ENCODE data around the gene AWAT2. TPM values are rescaled to one million over a fixed set of nuclear protein-coding genes. Genes with fewer than 3 reads are reported as not detected.

AWAT2 gene
- polyA plus RNA-seq, 3 donors = not detected

DNA sequence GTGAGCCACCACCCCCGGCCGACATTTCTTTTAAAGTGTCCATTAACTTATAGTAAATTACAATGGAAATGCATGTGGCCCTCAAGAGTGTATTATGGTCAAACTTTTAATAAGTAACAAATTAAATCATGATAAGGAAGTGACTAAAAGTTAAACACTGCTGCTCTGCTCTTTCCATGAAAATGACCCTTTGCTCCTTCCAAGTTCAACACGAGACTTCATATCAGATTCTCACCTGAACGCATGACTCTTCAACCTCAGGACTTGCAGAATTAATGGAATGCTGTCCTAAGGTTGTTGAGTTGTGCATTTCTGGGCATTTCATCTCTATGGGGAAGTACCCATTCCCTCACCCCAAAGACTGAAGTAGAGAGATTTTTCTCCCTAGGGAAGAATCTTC is 27.1 kb downstream of the AWAT2 start:
- H2AFZ ChIP-seq (ENCODE audit: insufficient read depth, low read depth, low read length, poor library complexity, severe bottlenecking) = no peak overlapping the region
- whole genome bisulfite sequencing (ENCODE audit: insufficient coverage) = no CpG with 5 or more reads among the region's 4 CpGs
- Mint-ChIP-seq H3K27me3 (ENCODE audit: low read depth in 3 of 3) (peaks cover 0 to 13% (median 0%) of the 10 kb centered on the region in 3 donors), H3K4me1 (no peaks in the 10 kb centered on the region), H3K27ac (no peak overlapping the region), H3K9me3 (peaks cover 0 to 3% (median under 1%) of the 10 kb centered on the region in 7 donors), H3K36me3 (no peaks in the 10 kb centered on the region), H3K4me3 (no peak overlapping the region)
- no peak for DNase-seq
- H3K79me2 ChIP-seq (ENCODE audit: insufficient read depth, low read length) = no peaks in the 10 kb centered on the region
- intact Hi-C loops (cut with micrococcal nuclease) = no loop called here
- H3K9me3 ChIP-seq (replicated peaks in 1 of 2; ENCODE audit: control insufficient read depth in 1 of 2, insufficient read depth in 1 of 2, low read length in 2 of 2) = no peaks in the 10 kb centered on the region
- H3K4me2 ChIP-seq (replicated peaks; ENCODE audit: extremely low read depth, low read length, poor library complexity, severe bottlenecking) = no peak overlapping the region
- no peaks in the 10 kb centered on the region for H3K36me3 ChIP-seq (replicated peaks in 1 of 2; ENCODE audit: control insufficient read depth in 1 of 2, insufficient read depth in 2 of 2, low read length in 2 of 2)
- H3K27me3 ChIP-seq (ENCODE audit: control insufficient read depth in 2 of 2, insufficient read depth in 2 of 2, low read length in 2 of 2) = peaks cover 0 to 2% of the 10 kb centered on the region in 2 donors
- no peaks in the 10 kb centered on the region for H3K4me1 ChIP-seq (ENCODE audit: control insufficient read depth in 1 of 2, insufficient read depth in 2 of 2, low read length in 2 of 2)
- no peak overlapping the region for H3K9ac ChIP-seq (ENCODE audit: insufficient read depth, low read length, poor library complexity, severe bottlenecking)
- H3K27ac ChIP-seq (ENCODE audit: low read depth in 1 of 2, low read length in 2 of 2) = no peak overlapping the region
- no peak overlapping the region for H3K4me3 ChIP-seq (replicated peaks in 1 of 3; ENCODE audit: low read depth in 2 of 3, low read length in 3 of 3)
- H4K20me1 ChIP-seq (ENCODE audit: insufficient read depth, low read length) = no peaks in the 10 kb centered on the region
- TF ChIP-seq, protein P1, sequence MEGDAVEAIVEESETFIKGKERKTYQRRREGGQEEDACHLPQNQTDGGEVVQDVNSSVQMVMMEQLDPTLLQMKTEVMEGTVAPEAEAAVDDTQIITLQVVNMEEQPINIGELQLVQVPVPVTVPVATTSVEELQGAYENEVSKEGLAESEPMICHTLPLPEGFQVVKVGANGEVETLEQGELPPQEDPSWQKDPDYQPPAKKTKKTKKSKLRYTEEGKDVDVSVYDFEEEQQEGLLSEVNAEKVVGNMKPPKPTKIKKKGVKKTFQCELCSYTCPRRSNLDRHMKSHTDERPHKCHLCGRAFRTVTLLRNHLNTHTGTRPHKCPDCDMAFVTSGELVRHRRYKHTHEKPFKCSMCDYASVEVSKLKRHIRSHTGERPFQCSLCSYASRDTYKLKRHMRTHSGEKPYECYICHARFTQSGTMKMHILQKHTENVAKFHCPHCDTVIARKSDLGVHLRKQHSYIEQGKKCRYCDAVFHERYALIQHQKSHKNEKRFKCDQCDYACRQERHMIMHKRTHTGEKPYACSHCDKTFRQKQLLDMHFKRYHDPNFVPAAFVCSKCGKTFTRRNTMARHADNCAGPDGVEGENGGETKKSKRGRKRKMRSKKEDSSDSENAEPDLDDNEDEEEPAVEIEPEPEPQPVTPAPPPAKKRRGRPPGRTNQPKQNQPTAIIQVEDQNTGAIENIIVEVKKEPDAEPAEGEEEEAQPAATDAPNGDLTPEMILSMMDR (IDR thresholded peaks at IDR 0.05) = no peak

DNA sequence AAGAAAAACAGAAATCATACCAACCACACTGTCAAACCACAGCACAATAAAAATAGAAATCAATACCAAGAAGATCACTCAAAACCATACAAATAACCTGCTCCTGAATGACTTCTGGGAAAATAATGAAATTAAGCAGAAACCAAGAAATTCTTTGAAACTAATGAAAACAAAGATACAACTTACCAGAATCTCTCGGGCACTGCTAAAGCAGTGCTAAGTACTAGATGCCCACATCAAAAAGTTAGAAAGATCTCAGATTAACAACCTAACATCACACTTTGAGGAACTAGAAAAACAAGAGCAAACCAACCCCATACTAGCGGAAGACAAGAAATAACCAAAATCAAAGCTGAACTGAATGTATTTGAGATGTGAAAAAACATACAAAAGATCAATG is 33.2 kb downstream of the AWAT2 start:
- TF ChIP-seq, protein P1 (IDR thresholded peaks at IDR 0.05) = no peak
- peaks cover 0 to 5% (median 1%) of the 10 kb centered on the region in 7 donors for H3K9me3 Mint-ChIP-seq
- intact Hi-C loops (cut with micrococcal nuclease) = no loop called here
- no peaks in the 10 kb centered on the region for H3K36me3 ChIP-seq (replicated peaks in 1 of 2; ENCODE audit: control insufficient read depth in 1 of 2, insufficient read depth in 2 of 2, low read length in 2 of 2)
- peaks cover 2 to 13% (median 2%) of the 10 kb centered on the region in 3 donors for H3K27me3 Mint-ChIP-seq (ENCODE audit: low read depth in 3 of 3)
- no peaks in the 10 kb centered on the region for H3K79me2 ChIP-seq (ENCODE audit: insufficient read depth, low read length)
- WGBS (ENCODE audit: insufficient coverage) = no CpG with 5 or more reads among the region's 2 CpGs
- no peaks in the 10 kb centered on the region for H3K4me1 Mint-ChIP-seq
- no peak overlapping the region for H3K4me3 Mint-ChIP-seq
- H3K4me3 ChIP-seq (replicated peaks in 1 of 3; ENCODE audit: low read depth in 2 of 3, low read length in 3 of 3) = no peak overlapping the region
- no peak overlapping the region for H3K9ac ChIP-seq (ENCODE audit: insufficient read depth, low read length, poor library complexity, severe bottlenecking)
- no peaks in the 10 kb centered on the region for H3K36me3 Mint-ChIP-seq
- no peaks in the 10 kb centered on the region for H3K4me1 ChIP-seq (ENCODE audit: control insufficient read depth in 1 of 2, insufficient read depth in 2 of 2, low read length in 2 of 2)
- H2AFZ ChIP-seq (ENCODE audit: insufficient read depth, low read depth, low read length, poor library complexity, severe bottlenecking) = no peak overlapping the region
- H3K9me3 ChIP-seq (replicated peaks in 1 of 2; ENCODE audit: control insufficient read depth in 1 of 2, insufficient read depth in 1 of 2, low read length in 2 of 2) = no peaks in the 10 kb centered on the region
- no peaks in the 10 kb centered on the region for H4K20me1 ChIP-seq (ENCODE audit: insufficient read depth, low read length)
- H3K4me2 ChIP-seq (replicated peaks; ENCODE audit: extremely low read depth, low read length, poor library complexity, severe bottlenecking) = no peak overlapping the region
- no peaks in the 10 kb centered on the region for H3K27me3 ChIP-seq (ENCODE audit: control insufficient read depth in 2 of 2, insufficient read depth in 2 of 2, low read length in 2 of 2)
- H3K27ac Mint-ChIP-seq = no peak overlapping the region
- H3K27ac ChIP-seq (ENCODE audit: low read depth in 1 of 2, low read length in 2 of 2) = no peak overlapping the region
- no peak for DNase-seq
